ENCODE measurements around the gene EIF3D.

The EIF3D gene

GRCh38 chr22:36565159-36565507 is 36.2 kb upstream of the EIF3D start:
- Histone ChIP-seq H3K27ac (replicated peaks) (no peak overlapping the region), H3K27me3 (ENCODE audit: insufficient read depth, poor library complexity, severe bottlenecking) (peaks cover 17% of the 10 kb centered on the region), H3K4me3 (replicated peaks; ENCODE audit: insufficient read depth, low read length) (no peak overlapping the region)
- TF ChIP-seq CTCF (IDR thresholded peaks at IDR 0.05; ENCODE audit: insufficient read depth, low read length) = no peak
- no peak for TF ChIP-seq SPI1 (IDR thresholded peaks at IDR 0.05; ENCODE audit: borderline replicate concordance, low read depth)
- no peak for TF ChIP-seq REST (IDR thresholded peaks at IDR 0.05; ENCODE audit: insufficient replicate concordance, low read depth)
- TF ChIP-seq POLR2AphosphoS5 (IDR thresholded peaks at IDR 0.05; ENCODE audit: low read depth) = no peak
- no peak for TF ChIP-seq GABPA (IDR thresholded peaks at IDR 0.05; ENCODE audit: low read depth)
- no peak for DNase-seq (ENCODE audit: low read depth in 1 of 2, low spot score in 1 of 2)

GRCh38 chr22:36564422-36565158 is 35.6 kb upstream of the EIF3D start:
- Histone ChIP-seq H3K4me3 (replicated peaks; ENCODE audit: insufficient read depth, low read length) (no peak overlapping the region), H3K27me3 (ENCODE audit: insufficient read depth, poor library complexity, severe bottlenecking) (peaks cover 14% of the 10 kb centered on the region), H3K27ac (replicated peaks) (no peak overlapping the region)
- no peak for DNase-seq (ENCODE audit: low read depth in 1 of 2, low spot score in 1 of 2)
- TF ChIP-seq CTCF (IDR thresholded peaks at IDR 0.05; ENCODE audit: insufficient read depth, low read length) (no peak), SPI1 (IDR thresholded peaks at IDR 0.05; ENCODE audit: borderline replicate concordance, low read depth) (no peak), REST (IDR thresholded peaks at IDR 0.05; ENCODE audit: insufficient replicate concordance, low read depth) (no peak), POLR2AphosphoS5 (IDR thresholded peaks at IDR 0.05; ENCODE audit: low read depth) (no peak), GABPA (IDR thresholded peaks at IDR 0.05; ENCODE audit: low read depth) (no peak)

GRCh38 chr22:36563898-36564297 is 34.9 kb upstream of the EIF3D start:
- no peak for DNase-seq (ENCODE audit: low read depth in 1 of 2, low spot score in 1 of 2)
- no peak overlapping the region for H3K27ac ChIP-seq (replicated peaks)

More at GRCh38 chr22:36563898-36564297, 34.9 kb upstream of the EIF3D start:
- Histone ChIP-seq H3K4me3 (replicated peaks; ENCODE audit: insufficient read depth, low read length) (no peak overlapping the region), H3K27me3 (ENCODE audit: insufficient read depth, poor library complexity, severe bottlenecking) (peaks cover 12% of the 10 kb centered on the region)
- TF ChIP-seq GABPA (IDR thresholded peaks at IDR 0.05; ENCODE audit: low read depth) = no peak
- no peak for TF ChIP-seq SPI1 (IDR thresholded peaks at IDR 0.05; ENCODE audit: borderline replicate concordance, low read depth)
- TF ChIP-seq POLR2AphosphoS5 (IDR thresholded peaks at IDR 0.05; ENCODE audit: low read depth) = no peak
- no peak for TF ChIP-seq REST (IDR thresholded peaks at IDR 0.05; ENCODE audit: insufficient replicate concordance, low read depth)
